Mesenchymal stem cell (in vitro differentiated cells and primary cell): ENCODE measurements around the gene KLHL3.

Experiments
- DNase-seq: peaks from one replicate; pipeline ENCODE4 v3.0.0-alpha.2; 2013
- H2AFZ ChIP-seq: one replicate; pipeline ENCODE4 v1.6.1; 2013; ENCODE audit warnings: low read depth, mild to moderate bottlenecking, control low read depth, inconsistent platforms, low read length, moderate library complexity
- H2AK5ac ChIP-seq: 2 replicates; pipeline ENCODE4 v1.6.1; 2013; ENCODE audit warnings: low read length, moderate library complexity, mild to moderate bottlenecking, inconsistent platforms; ENCODE audit not compliant: severe bottlenecking
- H2BK120ac ChIP-seq: one replicate; pipeline ENCODE4 v1.6.1; 2013; ENCODE audit warnings: low read depth, mild to moderate bottlenecking, inconsistent platforms, low read length, moderate library complexity
- H2BK12ac ChIP-seq, 2 experiments: one replicate each; pipeline ENCODE4 v1.6.1; 2013; ENCODE audit warnings: inconsistent platforms in 2 of 2, low read length in 2 of 2, mild to moderate bottlenecking in 2 of 2, moderate library complexity in 2 of 2, control low read depth in 1 of 2
- H2BK15ac ChIP-seq: one replicate; pipeline ENCODE4 v1.6.1; 2013; ENCODE audit warnings: mild to moderate bottlenecking, low read depth, inconsistent platforms; ENCODE audit not compliant: poor library complexity, severe bottlenecking
- H2BK5ac ChIP-seq: 2 replicates; pipeline ENCODE4 v1.6.1; 2013; ENCODE audit warnings: low read depth, mild to moderate bottlenecking, low read length, control low read depth, inconsistent platforms; ENCODE audit not compliant: poor library complexity, severe bottlenecking
- H3K14ac ChIP-seq, 2 experiments: one replicate each; pipeline ENCODE4 v1.6.1; 2013; ENCODE audit warnings: inconsistent platforms in 2 of 2, low read length in 2 of 2, control low read depth in 1 of 2, mild to moderate bottlenecking in 1 of 2, moderate library complexity in 1 of 2
- H3K18ac ChIP-seq, 2 experiments: one replicate each; pipeline ENCODE4 v1.6.1; 2013; ENCODE audit warnings: inconsistent platforms in 2 of 2, low read length in 2 of 2, control low read depth in 1 of 2, low read depth in 1 of 2, mild to moderate bottlenecking in 1 of 2
- H3K23ac ChIP-seq, 2 experiments: one replicate each; pipeline ENCODE4 v1.6.1; 2013; ENCODE audit warnings: inconsistent platforms in 2 of 2, low read length in 2 of 2, mild to moderate bottlenecking in 2 of 2, moderate library complexity in 2 of 2, control low read depth in 1 of 2
- H3K27ac ChIP-seq: 2 replicates; pipeline ENCODE4 v1.5.1; 2013; ENCODE audit warnings: mild to moderate bottlenecking, moderate library complexity, low read length, control low read depth, inconsistent platforms; ENCODE audit not compliant: poor library complexity, severe bottlenecking
- H3K27me3 ChIP-seq, 2 experiments: 2 replicates each; pipeline versions ENCODE4 v1.6.1 to v1.7.0; 2013; ENCODE audit warnings: low read length in 2 of 2, mild to moderate bottlenecking in 2 of 2, moderate library complexity in 2 of 2, control low read depth in 1 of 2, inconsistent platforms in 1 of 2; ENCODE audit not compliant: control insufficient read depth in 1 of 2, insufficient read depth in 1 of 2
- H3K36me3 ChIP-seq, 2 experiments: 2 replicates each; pipeline versions ENCODE4 v1.6.1 to v1.7.0; 2013; ENCODE audit warnings: low read length in 2 of 2, control low read depth in 1 of 2, inconsistent platforms in 1 of 2, low read depth in 1 of 2, mild to moderate bottlenecking in 1 of 2; ENCODE audit not compliant: insufficient read depth in 2 of 2, control insufficient read depth in 1 of 2
- H3K4ac ChIP-seq, 2 experiments: one replicate each; pipeline ENCODE4 v1.6.1; 2013; ENCODE audit warnings: inconsistent platforms in 2 of 2, low read length in 2 of 2, mild to moderate bottlenecking in 2 of 2, moderate library complexity in 2 of 2, control low read depth in 1 of 2, low read depth in 1 of 2
- H3K4me1 ChIP-seq: 2 replicates; pipeline ENCODE4 v1.6.1; 2013; ENCODE audit warnings: low read depth, low read length, control low read depth; ENCODE audit not compliant: control insufficient read depth, insufficient read depth
- H3K4me2 ChIP-seq: 2 replicates; pipeline ENCODE4 v1.6.1; 2013; ENCODE audit warnings: low read length, mild to moderate bottlenecking, inconsistent platforms; ENCODE audit not compliant: poor library complexity, severe bottlenecking
- H3K4me3 ChIP-seq, 2 experiments: 2 replicates each; pipeline versions ENCODE4 v1.5.1 to v1.7.0; 2013; ENCODE audit warnings: low read length in 2 of 2, mild to moderate bottlenecking in 2 of 2, control low read depth in 1 of 2, low read depth in 1 of 2; ENCODE audit not compliant: insufficient read depth in 1 of 2
- H3K79me1 ChIP-seq: replicated peaks from 2 replicates; pipeline ENCODE4 v1.6.1; 2013; ENCODE audit warnings: mild to moderate bottlenecking, control low read depth, low read length, inconsistent platforms; ENCODE audit not compliant: poor library complexity, severe bottlenecking
- H3K9ac ChIP-seq: 2 replicates; pipeline ENCODE4 v1.7.0; 2013; ENCODE audit warnings: mild to moderate bottlenecking, low read length, moderate library complexity
- H3K9me3 ChIP-seq: 2 replicates; pipeline ENCODE4 v1.7.0; 2013; ENCODE audit warnings: mild to moderate bottlenecking, low read length; ENCODE audit not compliant: control insufficient read depth
- H4K8ac ChIP-seq: one replicate; pipeline ENCODE4 v1.6.1; 2013; ENCODE audit warnings: inconsistent platforms, mild to moderate bottlenecking, low read length, moderate library complexity
- H4K91ac ChIP-seq: one replicate; pipeline ENCODE4 v1.6.1; 2013; ENCODE audit warnings: mild to moderate bottlenecking, low read length, inconsistent platforms
- WGBS: methylation state at CpG from one replicate; pipeline ENCODE4 v1.1.7; 2013; ENCODE audit warnings: mixed read lengths; 5-methylcytosine and 5-hydroxymethylcytosine counted together

KLHL3 gene

GRCh38 chr5:137609127-137609526, 126.8 kb downstream of the KLHL3 start:
- H3K79me1 ChIP-seq: no peaks in the 10 kb centered on the region
- H2AFZ ChIP-seq: no peak overlapping the region
- H4K91ac ChIP-seq: no peak overlapping the region
- H3K9me3 ChIP-seq: no peaks in the 10 kb centered on the region
- no peak overlapping the region for H3K14ac ChIP-seq
- H4K8ac ChIP-seq: no peak overlapping the region
- no peak overlapping the region for H3K18ac ChIP-seq
- H3K4me2 ChIP-seq: no peak overlapping the region
- DNase-seq: no peak
- no peak overlapping the region for H3K4ac ChIP-seq
- H2BK5ac ChIP-seq: no peak overlapping the region
- WGBS: 72% methylated on average over 2 of the region's 2 CpGs
- no peak overlapping the region for H2BK15ac ChIP-seq
- no peak overlapping the region for H3K9ac ChIP-seq
- no peak overlapping the region for H2BK12ac ChIP-seq
- no peak overlapping the region for H3K4me3 ChIP-seq
- no peak overlapping the region for H3K23ac ChIP-seq
- no peaks in the 10 kb centered on the region for H3K4me1 ChIP-seq
- no peak overlapping the region for H2AK5ac ChIP-seq
- no peak overlapping the region for H2BK120ac ChIP-seq
- H3K36me3 ChIP-seq: no peaks in the 10 kb centered on the region
- no peak overlapping the region for H3K27ac ChIP-seq
- H3K27me3 ChIP-seq: peaks cover 9 to 14% of the 10 kb centered on the region in 2 experiments

- WGBS: 77% methylated on average over 4 of the region's 5 CpGs
- Histone ChIP-seq H2BK120ac (no peak overlapping the region), H4K8ac (no peak overlapping the region), H4K91ac (no peak overlapping the region), H3K9ac (no peak overlapping the region), H3K14ac (no peak overlapping the region), H3K4me2 (no peak overlapping the region), H3K27me3 (peaks cover 10 to 15% of the 10 kb centered on the region in 2 experiments), H3K23ac (no peak overlapping the region), H3K9me3 (no peaks in the 10 kb centered on the region), H2BK12ac (no peak overlapping the region), H2BK5ac (no peak overlapping the region), H2BK15ac (no peak overlapping the region), H3K4ac (no peak overlapping the region), H3K18ac (no peak overlapping the region), H2AK5ac (no peak overlapping the region), H3K27ac (no peak overlapping the region), H3K79me1 (no peaks in the 10 kb centered on the region), H3K4me3 (no peak overlapping the region), H3K36me3 (no peaks in the 10 kb centered on the region), H3K4me1 (no peaks in the 10 kb centered on the region), H2AFZ (no peak overlapping the region)
- no peak for DNase-seq
These were observed 128.1 kb downstream of the KLHL3 start for GRCh38 chr5:137607771-137608170.

- WGBS: no CpG with 5 or more reads among the region's 2 CpGs
These were observed 129.5 kb downstream of the KLHL3 start for GRCh38 chr5:137606401-137606800.

GRCh38 chr5:137605411-137605810, 130.5 kb downstream of the KLHL3 start:
- H3K4me3 ChIP-seq: no peak overlapping the region
- no peaks in the 10 kb centered on the region for H3K4me1 ChIP-seq
- H3K9me3 ChIP-seq: no peaks in the 10 kb centered on the region
- peaks cover 31 to 33% of the 10 kb centered on the region in 2 experiments for H3K27me3 ChIP-seq
- H2BK12ac ChIP-seq: no peak overlapping the region
- no peak overlapping the region for H4K8ac ChIP-seq
- H2BK15ac ChIP-seq: no peak overlapping the region
- no peak for DNase-seq
- no peak overlapping the region for H3K23ac ChIP-seq
- no peak overlapping the region for H4K91ac ChIP-seq
- H3K4ac ChIP-seq: no peak overlapping the region
- H3K27ac ChIP-seq: no peak overlapping the region
- H3K4me2 ChIP-seq: no peak overlapping the region
- WGBS: 66% methylated on average over 3 of the region's 4 CpGs
- no peak overlapping the region for H3K14ac ChIP-seq
- H3K36me3 ChIP-seq: no peaks in the 10 kb centered on the region
- no peak overlapping the region for H3K18ac ChIP-seq
- H2BK5ac ChIP-seq: no peak overlapping the region
- H2AFZ ChIP-seq: no peak overlapping the region
- H2AK5ac ChIP-seq: no peak overlapping the region
- H3K79me1 ChIP-seq: no peaks in the 10 kb centered on the region
- no peak overlapping the region for H3K9ac ChIP-seq
- H2BK120ac ChIP-seq: no peak overlapping the region

More at GRCh38 chr5:137606401-137606800, 129.5 kb downstream of the KLHL3 start:
- Histone ChIP-seq H2BK15ac (no peak overlapping the region), H3K4me2 (no peak overlapping the region), H3K18ac (no peak overlapping the region), H2BK5ac (no peak overlapping the region), H3K27ac (no peak overlapping the region), H3K27me3 (peaks cover 24 to 27% of the 10 kb centered on the region in 2 experiments), H3K9me3 (no peaks in the 10 kb centered on the region), H3K4ac (no peak overlapping the region), H4K91ac (no peak overlapping the region), H3K79me1 (no peaks in the 10 kb centered on the region), H3K23ac (no peak overlapping the region), H2BK120ac (no peak overlapping the region), H4K8ac (no peak overlapping the region), H3K4me3 (no peak overlapping the region), H3K36me3 (no peaks in the 10 kb centered on the region), H2BK12ac (no peak overlapping the region), H3K14ac (no peak overlapping the region), H3K9ac (no peak overlapping the region), H2AFZ (no peak overlapping the region), H3K4me1 (no peaks in the 10 kb centered on the region), H2AK5ac (no peak overlapping the region)
- DNase-seq: no peak
